Measurements from ENCODE around the gene RAPGEF4. TPM values are rescaled to one million over a fixed set of nuclear protein-coding genes. Genes with fewer than 3 reads are reported as not detected.
"Not testable (repeated sequence)": the region's sequence is repeated elsewhere in the genome, so short reads cannot be mapped to it uniquely, and the experiment has no call there.

Gene RAPGEF4
- total RNA-seq, 1 experiment from 2014 or later: 2.2 TPM

GRCh38 chr2:172791953-172792352 lies 56.3 kb downstream of the RAPGEF4 start:
- ATAC-seq (peak; percentile 64), DNase-seq (ENCODE audit: low spot score) (peak; percentile 29)
- POLR2A ChIA-PET: no interaction called here
- Mint-ChIP-seq H3K27ac (no peak overlapping the region), H3K36me3 (no peaks in the 10 kb centered on the region), H3K4me1 (no peaks in the 10 kb centered on the region), H3K9me3 (no peaks in the 10 kb centered on the region), H3K27me3 (ENCODE audit: low read depth) (no peaks in the 10 kb centered on the region), H3K4me3 (no peak overlapping the region)
- TF ChIP-seq TEAD4 (CRISPR knock-in tag; IDR thresholded peaks at IDR 0.05) (no peak), ZBTB43 (CRISPR knock-in tag; IDR thresholded peaks at IDR 0.05) (no peak), ZBTB21 (CRISPR knock-in tag; IDR thresholded peaks at IDR 0.05; ENCODE audit: borderline replicate concordance) (no peak)
- CTCF ChIA-PET: interaction anchor here (1.0 to 1.3 kb wide), 4 partner anchors 12 to 81 kb away, joined by 3 to 5 read pairs (median 4); no protein-coding TSS in a partner anchor

- H3K27ac Mint-ChIP-seq: no peak overlapping the region
- ChIA-PET CTCF (interaction anchor here (1.1 to 1.3 kb wide), 2 partner anchors 11 to 50 kb away, joined by 3 to 5 read pairs; no protein-coding TSS in a partner anchor), POLR2A (no interaction called here)
- no peak overlapping the region for H3K4me3 Mint-ChIP-seq
- DNase-seq (ENCODE audit: low spot score) (no peak), ATAC-seq (no peak)
- no peaks in the 10 kb centered on the region for H3K36me3 Mint-ChIP-seq
- no peaks in the 10 kb centered on the region for H3K27me3 Mint-ChIP-seq (ENCODE audit: low read depth)
- no peaks in the 10 kb centered on the region for H3K9me3 Mint-ChIP-seq
- no peaks in the 10 kb centered on the region for H3K4me1 Mint-ChIP-seq
- TF ChIP-seq SP1 (CRISPR knock-in tag; conservative IDR thresholded peaks at IDR 0.05) (no peak), GTF2I (CRISPR knock-in tag; conservative IDR thresholded peaks at IDR 0.05) (no peak), IRF1 (CRISPR knock-in tag; IDR thresholded peaks at IDR 0.05) (no peak), RORB (CRISPR knock-in tag; IDR thresholded peaks at IDR 0.05) (no peak)
These were observed 57.1 kb downstream of the RAPGEF4 start for GRCh38 chr2:172792711-172793110.

GRCh38 chr2:172803308-172803707 lies 67.7 kb downstream of the RAPGEF4 start:
- H3K27ac Mint-ChIP-seq; H3K4me1 Mint-ChIP-seq; H3K4me3 Mint-ChIP-seq; H3K27me3 Mint-ChIP-seq (ENCODE audit: low read depth); DNase-seq (ENCODE audit: low spot score); ATAC-seq; CTCF ChIA-PET; POLR2A ChIA-PET: not testable (repeated sequence)
- peaks cover 36% of the 10 kb centered on the region for H3K36me3 Mint-ChIP-seq
- peaks cover 47% of the 10 kb centered on the region for H3K9me3 Mint-ChIP-seq

- Mint-ChIP-seq H3K27me3 (ENCODE audit: low read depth) (peaks cover 4% of the 10 kb centered on the region), H3K27ac (no peak overlapping the region), H3K4me1 (peaks cover 7% of the 10 kb centered on the region), H3K4me3 (no peak overlapping the region), H3K36me3 (peaks cover 36% of the 10 kb centered on the region), H3K9me3 (peaks cover 46% of the 10 kb centered on the region)
- ATAC-seq: no peak
- ChIA-PET POLR2A (interaction anchor here (0.6 kb wide), 1 partner anchor 521 kb away, joined by 6 read pairs; no protein-coding TSS in a partner anchor), CTCF (interaction anchor here (0.8 to 1.8 kb wide), 3 partner anchors 12 to 127 kb away, joined by 3 to 6 read pairs (median 4); no protein-coding TSS in a partner anchor)
- no peak for DNase-seq (ENCODE audit: low spot score)
- TF ChIP-seq ZNF232 (CRISPR knock-in tag; IDR thresholded peaks at IDR 0.05) (no peak), GTF2I (CRISPR knock-in tag; conservative IDR thresholded peaks at IDR 0.05) (no peak), ZNF121 (CRISPR knock-in tag; IDR thresholded peaks at IDR 0.05) (no peak), USF1 (CRISPR knock-in tag; IDR thresholded peaks at IDR 0.05) (no peak), ZNF138 (CRISPR knock-in tag; conservative IDR thresholded peaks at IDR 0.05) (no peak), SMAD4 (CRISPR knock-in tag; IDR thresholded peaks at IDR 0.05) (no peak), AR (CRISPR knock-in tag; IDR thresholded peaks at IDR 0.05) (no peak), ZNF423 (CRISPR knock-in tag; IDR thresholded peaks at IDR 0.05) (no peak), SP1 (CRISPR knock-in tag; conservative IDR thresholded peaks at IDR 0.05) (no peak), CBFB (CRISPR knock-in tag; IDR thresholded peaks at IDR 0.05; ENCODE audit: low read depth) (no peak), PRDM15 (CRISPR knock-in tag; IDR thresholded peaks at IDR 0.05) (no peak), NR2C2 (CRISPR knock-in tag; IDR thresholded peaks at IDR 0.05) (no peak), CDX4 (CRISPR knock-in tag; IDR thresholded peaks at IDR 0.05; ENCODE audit: borderline replicate concordance) (no peak), MYBL2 (CRISPR knock-in tag; IDR thresholded peaks at IDR 0.05) (no peak)
These were observed 68.8 kb downstream of the RAPGEF4 start for GRCh38 chr2:172804423-172804822.
